H1 (cell line): ENCODE data around the gene GRAMD1B. TPM values are rescaled to one million over a fixed set of nuclear protein-coding genes. Genes with fewer than 3 reads are reported as not detected.

Source experiments
- CEBPB ChIP-seq: IDR thresholded peaks from 2 replicates; pipeline ENCODE4 v1.6.1; 2012; ENCODE audit warnings: low read depth, low read length
- EGR1 ChIP-seq: IDR thresholded peaks from 2 replicates; pipeline ENCODE4 v1.6.1; 2011; ENCODE audit warnings: low read depth, low read length, borderline replicate concordance
- JUN ChIP-seq: IDR thresholded peaks from 2 replicates; pipeline ENCODE4 v1.6.1; 2011; ENCODE audit warnings: low read depth, mild to moderate bottlenecking, improper control_type of control experiment, low read length
- SIX5 ChIP-seq: IDR thresholded peaks from 2 replicates; pipeline ENCODE4 v1.6.1; 2011; ENCODE audit warnings: mild to moderate bottlenecking, low read depth, low read length
- SP1 ChIP-seq: IDR thresholded peaks from 2 replicates; pipeline ENCODE4 v1.6.1; 2011; ENCODE audit warnings: low read depth, low read length
- TAF7 ChIP-seq: optimal IDR thresholded peaks from 2 replicates; pipeline ENCODE3; 2011; ENCODE audit warnings: low read depth, mild to moderate bottlenecking, inconsistent platforms, low read length, moderate library complexity, borderline replicate concordance
- YY1 ChIP-seq: IDR thresholded peaks from 2 replicates; pipeline ENCODE4 v1.6.1; 2011; ENCODE audit warnings: low read depth, mild to moderate bottlenecking, low read length
- ZNF274 ChIP-seq: IDR thresholded peaks from 2 replicates; pipeline ENCODE4 v1.7.0; 2012; ENCODE audit warnings: low read length, borderline replicate concordance; ENCODE audit errors: extremely low read depth
- polyA plus RNA-seq, 7 experiments: library from polyadenylated mRNA; depleted of rRNA in 3 of 7; stranded (reverse) in 5 of 7; unstranded in 2 of 7; fragments of >200 nt in 5 of 7; fragments of 200-250 nt in 2 of 7; gene quantifications; 1 replicate in 5 of 7; 2 replicates in 1 of 7; 4 replicates in 1 of 7; pipeline versions ENCODE4 v1.2.1 to v1.2.3, GENCODE V29; 2011 to 2013; ENCODE audit warnings: missing spikeins in 2 of 7, mixed read lengths in 2 of 7
- total RNA-seq: library from RNA; stranded (reverse); fragmentation: NEBNext Ultra II Directional; extraction: Animal tissue kit (Norgen Biotek cat#: 25700); gene quantifications from 2 replicates; pipeline ENCODE4 v1.2.1, GENCODE V29; 2021

GRAMD1B gene
- total and polyA plus RNA-seq, 2 of the 8 experiments (the other 6 are each of a cell fraction or from before 2014, with no cell fraction given) = 10.1 to 21.2 TPM

DNA sequence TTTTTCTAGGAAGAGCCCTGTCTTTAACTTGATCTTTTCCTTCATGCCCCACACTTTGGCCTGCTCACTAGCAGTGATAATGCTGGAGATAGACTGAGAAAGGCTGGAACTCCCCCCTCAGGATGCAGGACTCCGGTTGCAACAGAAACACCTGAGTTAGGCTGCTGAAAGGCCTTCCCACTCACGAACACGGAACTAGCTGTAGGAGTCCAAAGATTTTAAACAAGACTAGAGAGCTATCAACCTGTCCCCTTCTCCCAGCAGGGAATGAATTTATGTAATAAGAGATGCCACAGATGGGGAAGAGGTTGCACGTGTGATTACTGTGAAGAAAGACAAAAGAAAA is 211.4 kb downstream of the GRAMD1B start (continued):
- TF ChIP-seq SP1 (no peak), SIX5 (no peak), CEBPB (no peak), ZNF274 (no peak), EGR1 (no peak), TAF7 (no peak), JUN (no peak), YY1 (no peak)
